Fibroblast of peridontal ligament (primary cell): Measurements from ENCODE around the gene HIVEP1.
A peak's percentile ranks its signal among the peaks of the same experiment; 100 is the strongest.
"Not testable (repeated sequence)": the region's sequence is repeated elsewhere in the genome, so short reads cannot be mapped to it uniquely, and the experiment has no call there.

ENCODE experiments used
- DNase-seq: peaks from one replicate; pipeline ENCODE4 v3.0.0-alpha.2; 2010; ENCODE audit errors: extremely low read depth

Gene HIVEP1

GRCh38 chr6:12116978-12117377, 104.9 kb downstream of the HIVEP1 start:
- DNase-seq, result no peak

DNA sequence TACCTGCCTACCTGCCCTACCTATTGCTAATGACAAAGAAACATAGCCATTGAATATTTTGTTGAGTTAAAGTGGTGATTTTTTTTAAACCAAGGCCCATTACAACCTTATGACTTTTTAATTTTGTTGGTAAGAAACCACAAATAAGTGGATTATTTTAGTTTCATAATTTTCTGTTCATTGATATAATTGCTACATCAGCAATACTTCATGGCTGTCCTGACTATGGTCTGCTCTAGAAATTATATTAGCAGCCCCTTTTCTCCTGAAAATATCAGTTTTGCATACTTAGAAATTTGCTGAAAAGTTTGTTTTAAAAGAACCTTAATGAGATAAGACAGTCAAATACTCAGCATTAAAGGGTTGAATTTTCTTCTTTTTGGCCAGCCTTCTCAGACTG, 106.5 kb downstream of the HIVEP1 start:
- DNase-seq, result no peak

DNA sequence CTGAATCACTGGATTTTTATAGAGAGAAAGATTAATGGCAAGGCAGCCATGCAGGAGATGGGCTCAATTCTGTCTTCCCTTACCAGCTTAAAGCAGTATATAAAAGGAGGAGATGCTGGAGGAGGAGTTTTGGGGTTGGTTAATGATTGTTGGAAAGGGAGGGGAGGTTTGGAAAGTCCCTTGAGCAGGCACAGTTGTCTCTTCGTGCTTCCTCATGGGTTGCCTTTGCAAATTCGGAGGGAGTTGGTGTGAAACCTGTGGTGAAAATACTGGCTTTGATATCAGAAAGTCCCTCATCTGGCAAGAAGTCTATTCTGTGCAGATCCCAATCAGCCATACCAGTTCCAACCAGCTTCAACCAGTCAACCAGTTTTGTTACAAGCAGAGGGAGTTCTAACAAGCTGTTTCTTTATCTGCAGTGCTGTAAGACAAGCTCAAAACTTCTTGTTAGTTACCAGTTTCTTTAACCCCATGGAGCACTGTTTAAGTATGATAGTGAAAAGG, 107.0 kb downstream of the HIVEP1 start:
- no peak for DNase-seq

- no peak for DNase-seq
These were observed 113.3 kb downstream of the HIVEP1 start for GRCh38 chr6:12125396-12125795.

DNA sequence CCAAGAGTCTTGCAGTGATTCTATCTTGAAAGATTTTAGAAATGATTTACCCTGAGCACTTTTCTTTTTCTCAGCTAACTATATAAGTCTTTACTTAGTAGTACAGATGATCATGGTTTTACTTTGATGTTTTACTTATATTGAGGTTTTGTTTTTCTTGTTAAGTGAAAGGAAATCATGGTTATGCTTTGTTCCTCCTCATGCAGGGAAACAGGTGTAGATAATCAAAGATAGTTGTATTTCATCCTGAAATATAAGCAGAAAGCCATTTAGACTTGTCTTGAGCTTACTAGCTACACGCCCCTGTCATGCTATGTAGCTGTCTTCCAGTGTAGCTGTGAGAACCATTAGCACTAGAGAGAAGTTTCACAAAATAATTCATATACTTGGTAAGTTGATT, 113.9 kb downstream of the HIVEP1 start:
- DNase-seq, result no peak

DNA sequence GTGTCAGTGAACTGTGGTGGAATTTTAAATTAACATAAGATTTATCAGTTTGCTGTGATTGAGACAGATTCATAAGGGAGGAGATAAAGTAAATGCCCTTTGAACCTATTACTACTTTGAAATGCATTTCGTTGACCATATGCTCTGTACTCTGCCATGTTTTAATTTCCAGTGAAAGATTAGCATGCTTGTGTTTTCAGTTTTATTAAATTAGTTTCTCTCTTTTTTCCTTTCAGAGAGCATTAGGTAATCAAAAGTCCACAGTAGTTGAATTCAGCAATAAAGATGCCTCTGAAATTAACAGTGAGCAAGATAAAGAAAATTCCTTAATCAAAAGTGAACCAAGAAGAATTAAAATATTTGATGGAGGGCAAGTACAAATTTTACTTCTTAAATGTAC, 117.4 kb downstream of the HIVEP1 start:
- no peak for DNase-seq

DNA sequence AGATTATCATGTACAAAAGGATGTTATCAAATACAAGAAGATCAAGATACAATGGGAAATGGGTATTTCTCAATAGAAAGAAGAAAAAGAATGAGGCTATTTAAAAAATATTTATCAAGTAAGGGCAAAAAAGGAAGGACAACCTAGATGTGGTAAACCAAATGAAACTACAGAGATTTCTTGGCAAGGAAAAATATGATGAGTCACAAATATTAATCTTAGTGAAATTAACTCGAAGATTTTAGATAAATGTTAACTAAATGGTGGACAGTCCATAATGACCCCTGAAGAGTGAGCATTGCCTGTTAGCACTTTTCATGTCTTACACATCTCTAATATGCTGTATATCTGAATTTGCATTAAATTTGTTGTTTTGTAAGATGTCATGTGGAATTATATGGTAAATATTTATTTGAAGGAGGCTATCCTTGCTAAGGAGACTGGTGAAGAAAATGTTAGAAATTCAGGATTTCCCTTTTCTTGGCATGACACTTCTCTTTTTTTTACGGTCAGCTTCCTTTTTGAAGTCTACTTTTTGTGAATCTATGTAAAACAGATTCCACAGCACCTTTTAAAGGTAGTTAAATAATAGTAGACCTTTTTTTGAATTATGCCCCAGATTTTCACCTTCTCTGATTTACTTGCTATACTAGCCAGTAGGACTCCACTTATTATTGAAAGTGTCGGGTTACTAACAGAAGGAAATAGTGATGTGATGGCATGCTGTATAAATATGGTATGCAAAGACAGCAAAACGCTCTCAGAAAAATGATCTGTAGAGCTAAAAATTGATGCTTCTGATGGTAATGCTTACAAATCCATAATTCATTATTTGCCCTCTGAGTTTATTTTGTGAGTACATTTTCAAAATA, 120.5 kb downstream of the HIVEP1 start:
- no peak for DNase-seq

- DNase-seq, result no peak
These were observed 122.5 kb downstream of the HIVEP1 start for GRCh38 chr6:12134581-12134980.

DNA sequence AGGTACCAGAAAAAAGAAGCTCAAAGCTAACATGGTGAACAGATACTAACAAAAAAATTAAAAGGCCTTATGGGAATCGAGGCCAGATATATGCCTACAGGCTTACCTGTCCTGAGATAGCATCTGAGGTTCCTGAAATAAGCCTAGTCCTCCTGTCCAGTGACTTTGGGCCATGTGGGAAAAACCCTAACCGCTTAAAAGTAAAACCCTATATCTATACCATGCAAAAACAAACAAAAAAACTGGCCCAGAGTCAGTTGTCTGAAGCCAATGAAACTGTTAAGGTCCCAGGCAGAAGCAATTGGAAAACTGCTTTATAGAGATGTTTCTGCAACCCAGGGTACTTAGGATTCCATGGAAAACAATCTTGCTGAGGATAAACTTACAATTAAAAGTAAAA, 122.9 kb downstream of the HIVEP1 start:
- no peak for DNase-seq

- DNase-seq, result peak; percentile 68
These were observed 124.8 kb downstream of the HIVEP1 start for GRCh38 chr6:12136905-12137304.

- peak; percentile 89 for DNase-seq
These were observed 125.4 kb downstream of the HIVEP1 start for GRCh38 chr6:12137480-12137879.

DNA sequence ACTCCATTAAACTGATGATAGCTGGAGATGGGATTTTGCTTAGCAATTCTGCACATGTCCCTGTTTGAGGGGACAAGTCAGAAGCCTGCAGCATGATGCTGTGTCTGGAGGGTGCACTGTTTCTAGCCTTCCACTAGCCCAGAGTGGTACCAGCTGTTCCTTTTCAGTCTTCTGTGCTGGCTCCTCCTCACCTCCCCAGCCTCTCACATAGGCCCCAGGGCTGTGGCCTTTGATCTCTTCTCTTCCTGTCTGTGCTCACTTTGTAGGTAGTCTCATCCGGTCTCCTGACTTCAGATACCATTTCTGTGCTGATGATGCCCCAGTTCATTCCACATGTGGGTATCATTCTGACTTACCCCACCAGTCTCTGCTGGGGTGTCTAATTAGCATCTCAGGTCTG, 126.3 kb downstream of the HIVEP1 start:
- DNase-seq, result no peak

- DNase-seq, result no peak
These were observed 126.8 kb downstream of the HIVEP1 start for GRCh38 chr6:12138936-12139335.

GRCh38 chr6:12147557-12148316, 135.6 kb downstream of the HIVEP1 start:
- DNase-seq, result peak; percentile 48

DNA sequence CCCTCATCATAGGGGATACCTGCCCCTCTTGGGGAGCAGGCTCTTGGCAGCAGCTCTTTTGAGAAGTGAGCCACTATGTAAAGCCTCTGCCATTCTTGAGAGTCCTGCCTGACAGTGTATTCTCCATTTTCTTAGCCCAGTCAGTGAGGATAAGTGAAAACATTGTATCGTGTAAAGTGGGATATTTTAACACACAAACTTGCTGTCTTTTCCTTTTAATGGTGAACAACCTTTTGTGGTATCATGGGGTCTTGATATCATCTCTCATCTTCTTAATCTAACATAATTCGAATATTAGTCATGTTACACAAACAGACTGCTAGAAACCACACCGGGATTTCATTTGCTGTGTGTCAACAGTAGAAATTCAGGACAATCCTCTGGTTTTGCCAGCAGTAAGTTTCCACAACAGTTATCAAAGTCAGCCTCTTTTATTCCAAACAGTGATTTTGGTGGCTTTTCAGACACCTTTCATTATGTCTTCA, 136.2 kb downstream of the HIVEP1 start:
- peak; percentile 52 for DNase-seq

- no peak for DNase-seq
These were observed 136.7 kb downstream of the HIVEP1 start for GRCh38 chr6:12148841-12149240.

DNA sequence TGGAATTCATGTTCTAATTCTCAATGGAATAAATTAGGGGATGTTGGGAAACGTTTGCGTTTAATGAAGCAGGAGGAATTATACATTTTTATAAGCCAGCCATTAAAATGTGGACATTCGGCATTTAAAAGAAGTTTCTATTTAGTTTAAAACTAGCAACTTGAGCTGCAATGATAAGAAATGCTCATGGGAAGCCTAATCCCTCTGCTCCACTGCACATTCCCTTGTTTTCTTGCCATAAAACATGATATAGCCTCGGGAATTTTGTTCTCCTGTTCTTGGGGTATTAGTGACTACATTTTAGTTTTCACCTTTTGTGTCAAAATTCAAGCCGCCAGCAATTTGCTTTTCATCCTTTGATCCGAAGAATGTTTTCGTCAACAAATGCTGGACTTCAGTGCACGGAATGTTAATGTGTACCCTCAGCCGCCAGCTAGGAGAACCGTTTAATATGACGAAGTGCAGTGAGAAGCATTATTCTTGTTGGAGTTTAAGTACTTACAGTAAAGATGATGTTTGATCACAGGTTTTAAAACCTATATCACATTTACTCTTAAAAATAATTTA, 137.9 kb downstream of the HIVEP1 start:
- no peak for DNase-seq

DNA sequence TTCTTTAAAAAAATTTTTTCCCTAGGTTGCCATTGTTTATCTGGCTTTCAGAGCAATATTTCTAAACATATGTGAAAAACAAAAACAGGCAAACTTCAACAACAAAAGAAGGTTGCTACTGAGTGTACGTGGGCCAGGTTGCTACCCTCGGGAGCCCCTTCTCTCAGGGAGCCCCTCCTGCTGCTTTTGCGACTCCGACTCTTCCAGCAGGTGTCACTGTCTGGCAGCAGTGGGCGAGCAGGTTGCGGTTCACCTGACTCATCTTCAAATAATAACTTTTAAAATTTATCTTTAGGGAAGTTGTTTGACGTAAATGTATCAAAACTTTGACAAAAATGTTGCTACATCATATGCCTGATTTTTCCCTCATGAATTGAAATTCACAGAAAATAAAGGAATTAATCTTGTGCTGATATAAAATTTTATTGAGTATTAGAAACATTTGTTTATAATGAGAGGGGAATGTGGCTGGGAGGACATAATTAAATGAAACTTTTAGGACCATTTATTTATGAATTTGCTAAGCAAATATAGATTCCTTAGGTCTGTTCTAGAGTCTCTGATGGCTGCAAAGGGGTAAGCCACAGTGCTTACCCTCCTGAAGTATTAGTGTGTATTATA, 138.8 kb downstream of the HIVEP1 start:
- DNase-seq, result no peak

DNA sequence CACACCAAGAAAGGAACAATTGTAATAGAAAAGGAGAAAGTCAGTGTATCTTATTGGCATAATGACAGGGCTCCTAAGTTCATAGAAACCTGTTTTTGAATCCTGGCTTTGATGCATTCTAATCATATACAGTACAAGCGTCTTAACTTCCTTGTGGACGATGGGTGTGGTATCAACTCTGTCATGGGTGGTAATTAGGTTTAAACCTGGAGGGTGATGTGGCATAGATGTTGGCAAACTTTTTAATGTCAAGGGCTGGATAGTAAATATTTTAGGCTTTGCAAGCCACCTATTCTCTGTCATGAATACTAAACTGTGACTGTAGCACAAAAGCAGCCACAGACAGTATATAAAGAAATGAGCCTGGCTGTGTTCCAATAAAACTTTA, 139.3 kb downstream of the HIVEP1 start:
- DNase-seq, result no peak

- no peak for DNase-seq
These were observed 140.2 kb downstream of the HIVEP1 start for GRCh38 chr6:12152023-12152970.

DNA sequence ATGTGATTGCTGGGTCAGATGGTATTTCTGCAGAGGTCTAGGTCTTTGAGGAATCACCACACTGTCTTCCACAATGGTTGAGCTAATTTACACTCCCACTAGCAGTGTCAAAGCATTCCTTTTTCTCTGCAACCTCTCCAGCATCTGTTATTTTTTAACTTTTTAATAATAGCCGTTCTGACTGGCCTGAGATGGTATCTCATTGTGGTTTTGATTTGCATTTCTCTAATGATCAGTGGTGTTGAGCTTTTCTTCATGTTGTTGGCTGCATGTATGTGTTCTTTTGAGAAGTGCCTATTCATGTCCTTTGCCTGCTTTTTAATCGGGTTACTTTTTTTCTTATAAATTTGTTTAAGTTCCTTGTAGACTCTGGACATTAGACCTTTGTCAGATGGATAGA, 143.7 kb downstream of the HIVEP1 start:
- DNase-seq, result not testable (repeated sequence)
